T-cell (primary cell): ENCODE measurements around the gene BFSP2. TPM values are rescaled to one million over a fixed set of nuclear protein-coding genes. Genes with fewer than 3 reads are reported as not detected.

ENCODE experiments used
- ATAC-seq, 4 experiments: fragments of 200-7000 bp in 3 of 4; fragments of 150-1000 bp in 1 of 4; cut with Tn5 transposase; replicated peaks in 1 of 4; 1 replicate in 3 of 4; 2 replicates in 1 of 4; pipeline ENCODE4 v1.10.0; 2021; ENCODE audit warnings: moderate library complexity in 3 of 4, mild to moderate bottlenecking in 2 of 4, moderate number of reproducible peaks in 1 of 4
- CTCF ChIA-PET, 2 donors: fragments of 300-600 bp; sonication (Branson Sonifier 250); formaldehyde crosslinking; loops; one replicate each; lab custom pipeline; 2022; ENCODE audit warnings: antibody characterized with exemption in 2 of 2; lab: Charles Lee
- POLR2A ChIA-PET, 2 donors: fragments of 300-600 bp; sonication (Branson Sonifier 250); formaldehyde crosslinking; loops; one replicate each; lab custom pipeline; 2022; ENCODE audit warnings: antibody characterized with exemption in 2 of 2; lab: Charles Lee
- DNase-seq, 35 experiments: peaks; one replicate each; pipeline versions ENCODE4 v3.0.0 to v3.0.0-alpha.2; 2013 to 2023
- H3K27ac ChIP-seq: one replicate; pipeline ENCODE4 v1.5.1; 2013; ENCODE audit warnings: low read length
- H3K27me3 ChIP-seq, 2 experiments: replicated peaks in 1 of 2; 1 replicate in 1 of 2; 2 replicates in 1 of 2; pipeline versions ENCODE4 v1.6.1 to v1.7.0; 2013; ENCODE audit warnings: low read length in 1 of 2, mixed read lengths in 1 of 2; ENCODE audit not compliant: control insufficient read depth in 2 of 2, insufficient read depth in 2 of 2; ENCODE audit errors: extremely low read depth in 1 of 2
- H3K36me3 ChIP-seq, 2 donors: 1 replicate in 1 of 2; 2 replicates in 1 of 2; pipeline versions ENCODE4 v1.6.1 to v1.7.0; 2013; ENCODE audit warnings: low read length in 1 of 2; ENCODE audit not compliant: control insufficient read depth in 2 of 2, insufficient read depth in 1 of 2; ENCODE audit errors: extremely low read depth in 1 of 2
- H3K4me1 ChIP-seq, 2 experiments: 1 replicate in 1 of 2; 2 replicates in 1 of 2; pipeline versions ENCODE4 v1.6.1 to v1.7.0; 2013; ENCODE audit warnings: low read length in 2 of 2, mixed read lengths in 1 of 2; ENCODE audit not compliant: insufficient read depth in 2 of 2, control insufficient read depth in 1 of 2; ENCODE audit errors: extremely low read depth in 1 of 2
- H3K4me3 ChIP-seq, 2 donors: 1 replicate in 1 of 2; 2 replicates in 1 of 2; pipeline versions ENCODE4 v1.5.1 to v1.7.0; 2013; ENCODE audit warnings: mild to moderate bottlenecking in 2 of 2, low read length in 1 of 2, moderate library complexity in 1 of 2; ENCODE audit not compliant: control insufficient read depth in 1 of 2; ENCODE audit errors: extremely low read depth in 1 of 2
- H3K9me3 ChIP-seq: 2 replicates; pipeline ENCODE4 v1.7.0; 2013
- H3K27ac Mint-ChIP-seq, 2 donors: one replicate each; pipeline ENCODE4 v1.8.0; 2020 to 2021; ENCODE audit warnings: mild to moderate bottlenecking in 2 of 2, mixed read lengths in 2 of 2
- H3K27me3 Mint-ChIP-seq, 2 donors: one replicate each; pipeline ENCODE4 v1.8.0; 2021 to 2022; ENCODE audit warnings: mixed read lengths in 2 of 2
- H3K36me3 Mint-ChIP-seq: one replicate; pipeline ENCODE4 v1.8.0; 2021; ENCODE audit warnings: mixed read lengths
- H3K4me1 Mint-ChIP-seq, 3 donors: one replicate each; pipeline ENCODE4 v1.8.0; 2020 to 2022; ENCODE audit warnings: mixed read lengths in 3 of 3, mild to moderate bottlenecking in 1 of 3
- H3K4me3 Mint-ChIP-seq, 3 donors: one replicate each; pipeline ENCODE4 v1.8.0; 2020 to 2022; ENCODE audit warnings: mild to moderate bottlenecking in 3 of 3, mixed read lengths in 3 of 3, moderate library complexity in 3 of 3
- H3K9me3 Mint-ChIP-seq, 3 donors: one replicate each; pipeline ENCODE4 v1.8.0; 2020 to 2022; ENCODE audit warnings: mixed read lengths in 3 of 3
- WGBS: methylation state at CpG from one replicate; pipeline ENCODE4 v1.1.5; 2013; ENCODE audit warnings: missing lambda C conversion rate; ENCODE audit not compliant: insufficient coverage; 5-methylcytosine and 5-hydroxymethylcytosine counted together
- total RNA-seq, 35 experiments: library from RNA in 6 of 35; stranded (reverse) in 6 of 35; fragments of 120-200 nt in 1 of 35; gene quantifications; one replicate each; pipeline versions ENCODE4 v1.2.1 to v1.2.4 and lab custom pipeline; 2013 to 2026

Gene BFSP2
- total RNA-seq, 5 donors from 2014 or later (not counting 1 experiment from before 2014, with no cell fraction given) = 0.98 TPM; not detected in 4

- ChIA-PET POLR2A (no interaction called here), CTCF (no interaction called here)
- Histone ChIP-seq H3K27ac (no peak overlapping the region), H3K4me1 (no peaks in the 10 kb centered on the region), H3K36me3 (no peaks in the 10 kb centered on the region), H3K27me3 (peaks cover 0 to 6% of the 10 kb centered on the region in 2 experiments), H3K4me3 (no peak overlapping the region), H3K9me3 (no peaks in the 10 kb centered on the region)
- WGBS = 92% methylated on average over 16 of the region's 19 CpGs
- no peak overlapping the region for H3K4me3 Mint-ChIP-seq
- H3K27me3 Mint-ChIP-seq = peaks cover 0 to 1% of the 10 kb centered on the region in 2 donors
- DNase-seq (no peak), ATAC-seq (no peak)
- no peaks in the 10 kb centered on the region for H3K36me3 Mint-ChIP-seq
- no peaks in the 10 kb centered on the region for H3K9me3 Mint-ChIP-seq
- H3K27ac Mint-ChIP-seq = no peak overlapping the region
- no peaks in the 10 kb centered on the region for H3K4me1 Mint-ChIP-seq
These were observed 19.9 kb upstream of the BFSP2 start for GRCh38 chr3:133379926-133380325.

GRCh38 chr3:133380481-133381225 lies 19.2 kb upstream of the BFSP2 start:
- no peak overlapping the region for H3K27ac ChIP-seq
- DNase-seq = no peak
- Mint-ChIP-seq H3K36me3 (no peaks in the 10 kb centered on the region), H3K4me3 (no peak overlapping the region), H3K27me3 (peaks cover 0 to 3% of the 10 kb centered on the region in 2 donors), H3K27ac (no peak overlapping the region), H3K4me1 (no peaks in the 10 kb centered on the region), H3K9me3 (no peaks in the 10 kb centered on the region)
- H3K27me3 ChIP-seq = peaks cover 0 to 6% of the 10 kb centered on the region in 2 experiments
- 91% methylated on average over 16 of the region's 16 CpGs for WGBS
- CTCF ChIA-PET = no interaction called here
- no peaks in the 10 kb centered on the region for H3K4me1 ChIP-seq
- no peak for ATAC-seq
- POLR2A ChIA-PET = no interaction called here
- no peak overlapping the region for H3K4me3 ChIP-seq
- no peaks in the 10 kb centered on the region for H3K9me3 ChIP-seq
- H3K36me3 ChIP-seq = no peaks in the 10 kb centered on the region

GRCh38 chr3:133381346-133382109 lies 18.3 kb upstream of the BFSP2 start:
- Histone ChIP-seq H3K27me3 (peaks cover 0 to 6% of the 10 kb centered on the region in 2 experiments), H3K9me3 (no peaks in the 10 kb centered on the region), H3K4me1 (no peaks in the 10 kb centered on the region), H3K36me3 (no peaks in the 10 kb centered on the region), H3K27ac (no peak overlapping the region), H3K4me3 (no peak overlapping the region)
- H3K27me3 Mint-ChIP-seq = peaks cover 0 to 3% of the 10 kb centered on the region in 2 donors
- H3K27ac Mint-ChIP-seq = no peak overlapping the region
- no CpG with 5 or more reads among the region's 4 CpGs for WGBS
- H3K36me3 Mint-ChIP-seq = no peaks in the 10 kb centered on the region
- H3K9me3 Mint-ChIP-seq = no peaks in the 10 kb centered on the region
- DNase-seq (no peak), ATAC-seq (no peak)
- ChIA-PET POLR2A (no interaction called here), CTCF (interaction anchor here in 1 of 2 donors (0.6 to 1.1 kb wide), 2 partner anchors 8 to 20 kb away, joined by 3 read pairs; no protein-coding TSS in a partner anchor)
- H3K4me3 Mint-ChIP-seq = no peak overlapping the region
- no peaks in the 10 kb centered on the region for H3K4me1 Mint-ChIP-seq

GRCh38 chr3:133383175-133383574 lies 16.7 kb upstream of the BFSP2 start:
- Mint-ChIP-seq H3K27me3 (peaks cover 0 to 3% of the 10 kb centered on the region in 2 donors), H3K4me1 (no peaks in the 10 kb centered on the region), H3K36me3 (no peaks in the 10 kb centered on the region), H3K27ac (no peak overlapping the region), H3K9me3 (no peaks in the 10 kb centered on the region), H3K4me3 (no peak overlapping the region)
- POLR2A ChIA-PET = no interaction called here
- no CpG with 5 or more reads among the region's 3 CpGs for WGBS
- no peak overlapping the region for H3K4me3 ChIP-seq
- no peaks in the 10 kb centered on the region for H3K4me1 ChIP-seq
- no peak overlapping the region for H3K27ac ChIP-seq
- DNase-seq (no peak), ATAC-seq (no peak)
- no peaks in the 10 kb centered on the region for H3K9me3 ChIP-seq
- no peaks in the 10 kb centered on the region for H3K36me3 ChIP-seq
- peaks cover 0 to 6% of the 10 kb centered on the region in 2 experiments for H3K27me3 ChIP-seq
- CTCF ChIA-PET = no interaction called here

- WGBS = 80% methylated on average over 1 of the region's 5 CpGs
- Histone ChIP-seq H3K27me3 (peaks cover 0 to 7% of the 10 kb centered on the region in 2 experiments), H3K4me3 (no peak overlapping the region), H3K36me3 (no peaks in the 10 kb centered on the region), H3K27ac (no peak overlapping the region), H3K4me1 (no peaks in the 10 kb centered on the region), H3K9me3 (no peaks in the 10 kb centered on the region)
- Mint-ChIP-seq H3K4me3 (no peak overlapping the region), H3K27me3 (peaks cover 0 to 3% of the 10 kb centered on the region in 2 donors), H3K36me3 (no peaks in the 10 kb centered on the region), H3K4me1 (no peaks in the 10 kb centered on the region), H3K9me3 (no peaks in the 10 kb centered on the region), H3K27ac (no peak overlapping the region)
- ATAC-seq = no peak
- CTCF ChIA-PET = no interaction called here
- POLR2A ChIA-PET = no interaction called here
- DNase-seq = no peak
These were observed 16.1 kb upstream of the BFSP2 start for GRCh38 chr3:133383741-133384140.

GRCh38 chr3:133384331-133385027 lies 15.4 kb upstream of the BFSP2 start:
- no peaks in the 10 kb centered on the region for H3K36me3 ChIP-seq
- H3K4me3 Mint-ChIP-seq = no peak overlapping the region
- H3K27me3 Mint-ChIP-seq = peaks cover 0 to 3% of the 10 kb centered on the region in 2 donors
- H3K4me1 ChIP-seq = no peaks in the 10 kb centered on the region
- 51% methylated on average over 12 of the region's 13 CpGs for WGBS
- no peak overlapping the region for H3K27ac ChIP-seq
- H3K4me1 Mint-ChIP-seq = no peaks in the 10 kb centered on the region
- H3K27ac Mint-ChIP-seq = no peak overlapping the region
- ChIA-PET POLR2A (no interaction called here), CTCF (interaction anchor here in 1 of 2 donors (0.6 kb wide), 1 partner anchor 9 kb away, joined by 3 read pairs; no protein-coding TSS in a partner anchor)
- ATAC-seq = no peak
- H3K36me3 Mint-ChIP-seq = no peaks in the 10 kb centered on the region
- no peaks in the 10 kb centered on the region for H3K9me3 Mint-ChIP-seq
- peak in 3 of 35 experiments; percentile 4 to 15 (median 5) for DNase-seq
- H3K4me3 ChIP-seq = no peak overlapping the region
- H3K27me3 ChIP-seq = peaks cover 0 to 9% of the 10 kb centered on the region in 2 experiments
- H3K9me3 ChIP-seq = no peaks in the 10 kb centered on the region
